ENCODE data around the gene FLVCR1.
"Not testable (repeated sequence)": the region's sequence is repeated elsewhere in the genome, so short reads cannot be mapped to it uniquely, and the experiment has no call there.

Gene FLVCR1

DNA sequence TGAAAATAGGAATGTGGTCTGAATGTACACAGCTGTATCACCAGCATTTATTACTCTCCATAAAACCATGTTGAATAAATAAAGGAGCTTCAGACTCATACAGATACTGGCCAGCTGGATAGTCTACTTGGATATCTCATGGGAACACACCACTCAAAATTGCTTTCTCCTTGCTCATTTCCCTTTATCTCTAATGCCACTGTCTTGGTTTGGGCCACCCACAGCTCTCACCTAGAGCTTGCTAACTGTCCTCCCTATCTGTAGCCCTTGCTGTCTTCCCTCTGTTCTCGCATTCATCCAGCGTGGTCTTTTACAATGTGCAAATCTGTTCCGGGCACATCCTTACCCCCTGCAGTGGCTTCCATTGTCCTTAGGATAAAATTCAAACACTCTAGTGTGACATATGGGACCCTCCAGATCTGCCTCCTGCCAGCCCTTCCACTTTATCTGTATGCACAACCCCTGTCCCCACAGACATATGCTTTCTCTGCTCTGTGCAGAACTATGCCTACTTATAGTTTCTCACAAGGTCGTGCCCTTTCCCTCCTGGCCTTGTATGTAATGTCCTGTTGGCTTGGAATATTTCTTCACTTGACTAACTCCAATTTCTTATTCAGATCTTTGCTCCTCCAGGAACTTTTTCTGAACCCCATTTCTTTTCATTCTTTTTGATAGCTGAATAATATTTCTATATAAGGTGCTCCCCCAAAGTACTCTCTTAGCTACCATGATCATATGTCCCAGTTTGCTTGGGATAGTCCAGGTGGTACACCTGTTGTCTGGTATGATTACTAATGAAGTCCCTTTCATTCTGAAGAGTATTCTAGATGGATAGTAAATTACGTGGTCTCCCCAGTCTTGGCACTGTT is 2.9 kb downstream of the FLVCR1 start:
- no peak for DNase-seq

DNA sequence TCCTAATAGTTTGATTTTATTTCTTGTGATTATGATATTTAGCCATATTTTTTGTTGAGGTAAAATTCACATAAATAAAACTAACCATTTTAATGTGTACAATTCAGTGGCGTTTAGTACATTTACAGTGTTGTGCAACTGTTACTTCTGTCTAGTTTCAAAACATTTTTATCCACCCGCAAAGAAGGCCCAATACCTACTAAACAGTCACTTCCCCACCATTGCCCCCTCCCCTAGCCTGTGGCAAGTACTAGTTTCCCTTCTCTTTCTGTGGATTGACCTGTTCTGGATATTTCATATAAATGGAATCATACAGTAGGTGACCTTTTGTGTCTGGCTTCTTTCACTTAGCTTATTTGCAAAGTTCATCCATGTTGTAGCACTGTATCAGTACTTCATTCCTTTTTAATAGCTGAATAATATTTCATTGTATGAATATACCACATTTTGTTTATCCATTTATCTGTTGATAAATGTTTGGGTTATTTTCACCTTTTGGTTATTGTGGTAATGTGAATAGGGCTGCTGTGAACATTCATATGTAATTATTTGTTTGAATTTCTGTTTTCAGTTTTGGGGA is 4.1 kb downstream of the FLVCR1 start:
- no peak for DNase-seq

DNA sequence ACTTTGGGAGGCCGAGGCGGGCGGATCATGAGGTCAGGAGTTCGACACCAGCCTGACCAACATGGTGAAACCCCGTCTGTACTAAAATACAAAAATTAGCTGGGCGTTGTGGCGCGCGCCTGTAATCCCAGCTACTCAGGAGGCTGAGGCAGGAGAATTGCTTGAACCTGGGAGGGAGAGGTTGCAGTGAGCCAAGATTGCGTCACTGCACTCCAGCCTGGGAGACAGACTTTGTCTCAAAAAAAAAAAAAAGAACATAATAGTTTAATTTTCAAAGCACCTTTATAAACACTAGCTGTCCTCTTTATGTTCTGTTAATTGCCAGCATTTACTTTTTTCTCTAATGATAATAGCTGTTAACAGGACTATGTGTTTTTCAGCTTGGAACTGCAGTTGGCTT is 5.3 kb downstream of the FLVCR1 start:
- not testable (repeated sequence) for DNase-seq

DNA sequence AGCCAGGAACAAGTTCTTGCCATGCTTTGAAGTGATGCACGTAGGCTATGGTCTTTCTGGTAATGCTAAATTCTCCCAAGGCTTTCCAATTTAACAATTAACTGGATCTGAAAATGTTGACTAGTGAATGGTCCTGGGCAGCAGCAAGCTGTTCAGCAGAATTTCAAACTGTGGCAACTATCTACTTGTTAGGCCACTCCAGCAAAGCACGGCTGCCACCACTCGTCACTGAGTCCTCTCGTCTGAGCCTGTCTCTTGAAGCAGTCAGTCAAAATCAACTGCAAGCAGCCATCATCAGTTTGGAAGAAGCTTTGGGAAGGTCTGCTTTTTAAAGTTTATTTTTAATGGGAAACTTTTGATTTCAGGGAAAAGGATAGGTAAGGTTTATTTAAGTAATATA is 6.1 kb downstream of the FLVCR1 start:
- no peak for DNase-seq

DNA sequence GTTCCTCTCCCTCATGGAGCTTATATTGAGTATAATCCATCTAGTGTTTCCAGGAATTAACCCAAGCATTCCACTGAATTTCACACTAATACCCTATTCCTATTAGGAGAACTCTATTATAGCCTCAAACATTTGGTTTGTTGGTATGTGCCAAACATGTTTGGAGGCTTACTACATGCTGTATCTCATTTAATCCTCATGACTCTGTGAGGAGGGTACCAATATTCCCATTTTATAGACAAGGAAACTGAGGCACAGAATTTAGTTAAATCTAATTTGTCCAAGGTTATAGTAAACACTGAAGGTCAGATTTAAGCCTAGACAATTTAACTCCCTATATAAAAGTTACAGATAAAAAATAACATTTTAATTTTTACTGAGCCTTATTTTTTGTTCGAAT is 9.1 kb downstream of the FLVCR1 start:
- no peak for DNase-seq

DNA sequence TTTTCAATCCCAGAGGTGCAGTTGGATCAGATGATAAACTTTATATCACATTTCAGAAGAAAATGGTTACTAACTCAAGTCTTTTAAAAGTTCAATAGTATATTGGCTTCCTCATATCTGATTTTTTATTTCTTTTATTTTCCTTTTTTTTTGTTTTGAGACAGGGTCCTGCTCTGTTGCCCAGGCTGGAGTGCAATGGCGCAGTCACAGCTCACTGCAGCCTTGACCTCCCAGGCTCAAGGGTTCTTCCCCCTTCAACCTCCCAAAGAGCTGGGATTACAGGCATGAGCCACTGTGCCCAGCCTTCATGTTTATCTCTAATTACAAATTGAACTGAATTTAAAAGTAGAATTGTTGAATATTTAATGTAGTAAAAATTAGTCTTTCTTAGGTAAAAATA is 13.9 kb downstream of the FLVCR1 start:
- no peak for DNase-seq

DNA sequence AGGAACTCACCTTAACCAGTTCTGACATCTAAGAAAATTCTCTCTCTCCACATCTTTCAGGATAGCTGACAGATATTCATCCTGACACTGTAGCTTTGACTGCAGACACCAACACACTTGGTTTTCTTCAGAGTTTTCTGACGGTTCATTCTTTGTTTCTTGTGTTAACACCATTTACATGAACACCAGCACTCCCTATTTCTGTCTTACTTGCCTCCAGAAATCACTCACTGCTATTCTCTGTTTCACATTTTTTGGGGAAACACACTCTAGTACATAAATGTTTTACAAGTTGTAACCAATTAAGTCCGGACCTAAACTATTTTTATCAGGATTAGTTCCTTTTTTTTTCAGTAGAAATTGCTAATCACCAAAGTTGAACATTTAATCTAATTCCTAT is 15.4 kb downstream of the FLVCR1 start:
- DNase-seq = no peak

DNA sequence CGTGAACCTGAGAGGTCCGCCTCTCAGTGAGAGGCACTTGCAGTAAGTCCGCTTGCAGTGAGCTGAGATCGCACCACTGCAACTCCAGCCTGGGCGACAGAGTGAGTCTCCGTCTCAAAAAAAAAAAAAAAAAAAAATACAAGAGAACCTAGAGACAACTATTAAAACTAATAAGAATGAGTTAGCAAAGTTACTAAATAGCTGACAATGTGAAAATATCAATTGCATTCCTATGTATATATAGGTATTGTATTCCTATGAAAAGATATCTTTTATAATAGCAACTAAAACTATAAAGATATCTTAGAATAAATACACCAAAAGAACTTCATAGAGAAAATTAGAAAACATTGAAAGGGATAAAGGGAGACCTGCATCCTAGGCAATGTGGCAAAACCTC is 20.3 kb downstream of the FLVCR1 start:
- DNase-seq = no peak

DNA sequence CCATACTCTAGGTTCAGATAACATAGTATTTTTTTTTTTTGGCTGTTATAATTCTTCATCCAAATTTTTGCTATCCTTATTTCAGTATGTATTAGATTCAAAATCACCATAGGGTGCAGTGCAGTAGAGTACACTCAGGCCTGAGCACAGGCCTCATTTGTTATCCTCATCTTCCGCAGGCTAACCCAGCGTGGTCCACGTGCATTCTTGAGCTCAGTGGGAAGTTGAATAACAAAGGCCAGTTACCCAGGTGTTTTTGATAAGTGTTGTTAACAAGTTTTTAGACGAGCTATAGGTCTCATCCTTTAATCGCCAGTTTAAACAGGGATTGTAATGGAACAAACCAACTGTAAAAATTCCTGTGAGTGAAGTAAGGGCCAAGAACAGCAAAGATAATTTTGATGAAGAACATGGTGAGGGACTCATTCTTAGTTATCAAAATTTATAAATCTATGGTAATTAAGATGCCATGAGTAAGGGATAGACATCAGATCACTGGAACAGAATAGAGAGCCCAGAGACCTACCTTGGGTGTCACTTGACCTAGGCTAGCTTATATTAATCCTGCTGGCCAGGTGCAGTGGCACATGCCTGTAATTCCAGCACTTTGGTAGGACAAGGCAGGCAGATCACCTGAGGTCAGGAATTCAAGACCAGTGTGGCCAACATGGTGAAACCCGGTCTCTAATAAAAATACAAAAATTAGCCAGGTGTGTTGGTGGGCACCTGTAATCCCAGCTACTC is 22.0 kb downstream of the FLVCR1 start:
- no peak for DNase-seq

DNA sequence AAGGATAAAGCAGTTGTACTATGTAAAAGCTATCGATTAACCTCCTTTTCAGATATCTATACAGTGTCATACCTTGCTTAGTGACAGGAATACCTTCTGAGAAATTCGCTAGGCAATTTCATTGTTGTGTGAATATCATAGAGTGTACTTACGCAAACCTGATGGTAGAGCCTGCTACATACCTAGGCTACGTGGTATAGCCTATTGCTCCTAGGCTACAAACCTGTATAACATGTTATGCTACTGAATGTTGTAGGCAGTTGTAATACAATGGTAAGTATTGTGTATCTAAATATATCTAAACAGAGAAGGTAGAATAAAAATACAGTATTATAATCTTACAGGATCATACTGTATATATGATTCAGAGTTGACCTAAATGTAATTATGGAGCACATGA is 26.5 kb downstream of the FLVCR1 start:
- DNase-seq = no peak

DNA sequence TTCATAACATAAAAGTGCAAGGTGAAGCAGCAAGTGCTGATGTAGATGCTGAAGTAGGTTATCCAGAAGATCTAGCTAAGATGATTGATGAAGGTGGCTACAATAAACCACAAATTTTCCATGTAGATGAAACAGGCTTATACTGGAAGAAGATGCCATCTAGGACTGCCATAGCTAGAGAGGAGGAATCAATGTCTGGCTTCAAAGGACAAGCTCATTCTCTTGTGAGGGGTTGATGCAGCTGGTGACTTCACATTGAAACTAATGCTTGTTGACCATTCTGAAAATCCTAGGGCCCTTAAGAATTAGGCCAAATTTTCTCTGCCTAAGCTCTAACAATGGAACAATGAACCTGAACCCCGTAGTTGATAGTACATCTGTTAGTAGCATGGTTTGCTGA is 34.0 kb downstream of the FLVCR1 start:
- DNase-seq = no peak

DNA sequence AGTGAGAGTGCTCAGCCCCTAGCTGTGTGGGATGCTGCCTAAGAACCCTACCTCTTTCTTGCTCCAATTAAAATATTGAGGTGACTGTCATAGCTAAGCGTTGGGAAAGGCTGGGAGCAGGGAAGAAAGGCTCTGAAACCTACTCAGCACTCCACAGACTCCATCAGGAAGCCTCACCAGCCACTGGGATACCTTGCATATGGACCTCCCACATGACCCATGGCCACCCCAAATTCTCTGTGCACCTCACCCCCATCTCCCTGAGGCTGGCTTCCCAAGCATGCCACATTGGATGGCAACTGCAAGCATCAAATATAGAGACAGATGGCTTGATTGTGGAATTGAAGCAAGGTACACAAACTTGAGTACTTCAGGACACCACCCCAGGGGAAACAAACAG is 41.8 kb downstream of the FLVCR1 start:
- DNase-seq = no peak

DNA sequence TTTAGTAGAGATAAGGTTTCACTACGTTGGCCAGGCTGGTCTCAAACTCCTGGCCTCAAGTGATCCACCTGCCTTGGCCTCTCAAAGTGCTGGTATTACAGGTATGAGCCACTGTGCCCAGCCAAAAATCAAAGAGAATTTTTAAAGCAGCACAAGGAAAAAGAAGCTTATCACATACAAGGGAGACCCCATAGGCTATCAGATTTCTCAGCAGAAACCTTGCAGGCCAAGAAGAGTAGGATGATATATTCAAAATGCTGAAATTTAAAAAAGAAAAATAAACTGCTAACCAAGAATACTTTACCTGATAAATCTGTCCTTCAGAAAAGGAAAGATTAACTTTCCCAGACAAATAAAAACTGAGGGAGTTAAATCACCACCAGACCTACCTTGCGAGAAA is 43.2 kb downstream of the FLVCR1 start:
- no peak for DNase-seq

DNA sequence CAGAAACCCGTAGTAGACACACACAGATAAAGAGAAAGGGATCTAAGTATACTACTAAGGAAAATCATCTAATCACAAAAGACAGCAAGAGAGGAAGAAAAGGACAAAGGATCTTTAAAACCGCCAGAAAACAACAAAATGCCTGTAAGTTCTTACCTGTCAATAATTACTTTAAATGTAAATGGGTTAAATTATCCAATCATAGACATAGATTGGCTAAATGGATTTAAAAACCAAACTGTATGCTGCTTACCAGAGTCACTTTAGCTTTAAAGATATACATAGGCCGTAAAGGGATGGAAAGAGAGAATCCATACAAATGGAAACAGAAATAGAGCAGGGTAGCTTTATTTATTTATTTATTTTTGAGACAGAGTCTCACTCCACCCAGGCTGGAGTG is 44.0 kb downstream of the FLVCR1 start:
- no peak for DNase-seq

DNA sequence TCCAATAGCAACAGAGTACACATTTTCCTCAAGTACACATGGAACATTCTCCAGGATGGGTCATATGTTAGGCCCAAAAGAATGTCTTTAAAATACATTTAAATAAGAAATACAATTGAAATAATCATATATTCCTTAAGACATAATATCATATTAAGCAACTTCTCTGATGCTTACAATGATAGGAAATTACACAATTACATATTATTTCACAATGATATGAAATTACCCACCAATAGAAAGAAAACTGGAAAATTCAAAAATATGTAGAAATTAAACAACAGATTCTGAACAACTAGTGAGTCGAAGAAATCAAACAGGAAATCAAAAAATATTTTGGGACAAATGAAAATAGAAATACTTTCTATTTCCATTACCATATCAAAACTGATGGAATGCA is 45.6 kb downstream of the FLVCR1 start:
- no peak for DNase-seq

DNA sequence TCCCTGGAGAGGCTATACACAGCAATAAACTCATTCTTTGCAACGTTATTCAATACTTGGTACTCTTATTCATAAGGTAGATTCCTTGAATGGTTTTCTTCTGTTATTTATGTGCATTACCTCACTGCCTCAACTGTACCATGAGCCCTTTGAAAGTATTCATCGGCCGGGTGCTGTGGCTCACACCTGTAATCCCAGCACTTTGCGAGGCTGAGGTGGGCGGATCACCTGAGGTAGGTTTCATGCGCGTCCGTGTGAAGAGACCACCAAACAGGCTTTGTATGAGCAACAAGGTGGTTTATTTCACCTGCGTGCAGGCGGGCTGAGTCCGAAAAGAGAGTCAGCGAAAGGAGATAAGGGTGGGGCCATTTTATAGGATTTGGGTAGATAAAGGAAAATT is 50.0 kb downstream of the FLVCR1 start:
- DNase-seq = not testable (repeated sequence)

DNA sequence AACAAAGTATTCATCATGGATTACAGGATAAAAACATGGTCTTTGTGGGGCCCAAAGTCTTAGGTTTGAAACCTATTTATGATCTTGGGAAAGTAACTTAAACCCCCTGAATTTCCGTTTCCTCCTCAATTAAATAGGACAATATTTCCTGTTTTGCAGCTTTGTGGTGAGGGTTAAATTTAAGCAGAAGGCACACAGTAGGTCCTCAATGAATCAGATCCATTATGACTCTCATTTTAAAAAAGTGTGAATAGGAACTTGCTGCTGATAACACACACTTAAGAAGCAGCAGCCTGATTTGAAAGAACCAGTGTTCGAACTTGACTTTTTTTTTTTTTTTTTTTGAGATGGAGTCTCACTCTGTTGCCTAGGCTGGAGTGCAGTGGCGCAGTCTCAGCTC is 50.9 kb downstream of the FLVCR1 start:
- DNase-seq = no peak

DNA sequence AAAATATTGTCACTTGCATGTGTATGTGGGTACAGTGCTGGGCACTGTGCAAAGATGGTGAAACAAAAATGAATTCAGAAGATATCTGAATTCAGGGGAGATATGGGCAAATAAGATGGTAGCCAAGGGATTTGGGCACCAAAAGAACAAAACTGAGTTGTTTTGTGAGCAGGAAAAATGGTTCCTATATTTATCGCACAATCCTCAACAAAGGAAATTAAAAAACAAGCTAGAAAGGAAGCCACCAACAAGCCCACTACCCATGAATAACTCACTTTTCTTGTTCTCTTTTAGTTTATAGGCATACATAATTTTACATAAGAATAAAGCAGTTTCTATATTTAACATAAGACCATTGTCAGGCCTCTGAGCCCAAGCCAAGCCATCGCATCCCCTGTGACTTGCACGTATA is 51.6 kb downstream of the FLVCR1 start:
- DNase-seq = no peak

DNA sequence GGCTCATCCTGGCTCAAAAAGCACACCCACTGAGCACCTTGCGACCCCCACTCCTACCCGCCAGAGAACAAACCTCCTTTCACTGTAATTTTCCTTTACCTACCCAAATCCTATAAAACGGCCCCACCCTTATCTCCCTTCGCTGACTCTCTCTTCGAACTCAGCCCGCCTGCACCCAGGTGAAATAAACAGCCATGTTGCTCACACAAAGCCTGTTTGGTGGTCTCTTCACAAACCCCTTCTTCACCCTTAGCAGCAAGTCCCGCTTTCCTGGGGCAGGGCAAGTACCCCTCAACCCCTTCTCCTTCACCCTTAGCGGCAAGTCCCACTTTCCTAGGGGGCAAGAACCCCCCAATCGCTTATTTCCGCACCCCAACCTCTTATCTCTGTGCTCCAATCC is 52.1 kb downstream of the FLVCR1 start:
- DNase-seq = not testable (repeated sequence)

DNA sequence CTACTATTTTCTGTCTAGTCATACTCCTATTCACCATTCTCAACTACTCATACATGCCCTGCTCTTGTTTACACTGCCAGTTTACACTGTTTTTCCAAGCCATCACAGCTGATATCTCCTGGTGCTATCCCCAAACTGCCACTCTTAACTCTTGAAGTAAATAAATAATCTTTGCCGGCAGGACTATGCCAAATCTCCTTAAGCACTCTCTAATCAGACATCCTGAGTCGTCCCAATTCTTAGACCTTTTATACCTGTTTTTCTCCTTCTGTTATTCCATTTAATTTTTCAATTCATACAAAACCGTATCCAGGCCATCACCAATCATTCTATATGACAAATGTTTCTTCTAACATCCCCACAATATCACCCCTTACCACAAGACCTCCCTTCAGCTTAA is 55.6 kb downstream of the FLVCR1 start:
- DNase-seq = not testable (repeated sequence)

DNA sequence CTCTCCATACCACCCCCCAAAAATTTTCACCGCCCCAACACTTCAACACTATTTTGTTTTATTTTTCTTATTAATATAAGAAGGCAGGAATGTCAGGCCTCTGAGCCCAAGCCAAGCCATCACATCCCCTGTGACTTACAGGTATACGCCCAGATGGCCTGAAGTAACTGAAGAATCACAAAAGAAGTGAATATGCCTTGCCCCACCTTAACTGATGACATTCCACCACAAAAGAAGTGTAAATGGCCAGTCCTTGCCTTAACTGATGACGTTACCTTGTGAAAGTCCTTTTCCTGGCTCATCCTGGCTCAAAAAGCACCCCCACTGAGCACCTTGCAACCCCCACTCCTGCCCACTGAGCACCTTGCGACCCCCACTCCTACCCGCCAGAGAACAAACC is 56.0 kb downstream of the FLVCR1 start:
- not testable (repeated sequence) for DNase-seq

DNA sequence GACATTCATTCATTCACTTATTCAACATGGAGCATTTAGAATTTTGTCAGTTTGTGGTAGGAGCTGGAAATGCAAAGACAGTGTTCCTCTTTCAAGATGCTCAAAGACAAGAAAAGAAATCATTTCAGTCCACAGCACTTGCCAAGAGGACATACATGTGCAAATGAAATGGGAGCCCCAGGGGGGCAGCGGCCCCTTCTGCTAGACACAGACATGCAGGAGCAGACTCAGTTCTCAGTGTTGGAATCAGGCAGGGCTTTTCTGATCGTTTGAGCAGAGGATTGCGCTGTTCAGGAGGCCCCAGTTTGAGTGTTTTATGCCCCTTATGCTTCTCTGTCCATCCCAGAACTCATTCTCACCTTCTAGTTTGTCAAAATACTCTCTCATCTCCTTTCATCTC is 56.7 kb downstream of the FLVCR1 start:
- DNase-seq = no peak

DNA sequence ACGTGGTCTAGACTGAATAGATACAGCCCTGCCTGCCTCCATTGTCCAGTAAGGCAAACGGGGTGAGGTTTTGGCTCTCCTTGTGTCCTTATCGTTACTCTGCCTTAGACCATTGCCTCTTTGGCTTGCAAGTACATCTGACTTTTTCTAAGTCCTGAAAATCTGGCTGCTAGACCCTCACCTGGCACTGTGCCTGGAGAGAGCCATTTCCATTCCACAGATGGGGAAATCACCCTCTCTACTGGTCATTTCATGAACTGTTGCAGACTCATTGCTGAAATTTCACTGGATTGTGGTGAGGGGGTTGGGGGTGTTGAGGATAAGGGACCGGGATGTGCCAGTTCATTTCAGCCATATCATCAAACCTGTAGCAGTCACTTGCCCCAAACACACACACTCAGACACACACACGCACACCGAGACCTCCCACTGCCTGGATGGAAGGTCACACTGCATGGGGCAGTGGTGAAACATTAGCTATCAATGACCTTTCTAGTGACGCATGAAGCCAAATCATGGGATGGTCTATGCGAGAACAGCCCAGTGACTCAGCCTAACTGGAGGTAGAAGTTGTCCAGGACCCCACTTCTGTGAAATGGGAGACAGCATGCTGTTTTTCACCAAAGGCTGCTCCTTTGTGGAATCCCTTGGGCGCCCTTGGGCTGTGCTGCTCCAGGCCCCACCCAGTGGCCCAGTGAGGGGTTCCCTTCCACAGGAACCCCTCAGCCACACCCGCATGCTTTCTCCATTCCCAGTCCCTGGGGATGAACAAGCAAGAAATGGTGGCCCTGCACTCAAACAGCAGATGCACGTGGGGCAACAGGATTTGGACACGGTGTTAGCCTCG is 57.4 kb downstream of the FLVCR1 start:
- DNase-seq = peak; percentile 46

All from NCI-H1694 treated with DMSO at 0.1 percent for 48 hours (cell line).